Endothelial cell of hepatic sinusoid (primary cell): ENCODE measurements around the gene ATG4B.

Source experiments
- in situ Hi-C: cut with HindIII; loops from 2 replicates; pipeline ENCODE4 v1.10.0; 2017; ENCODE audit warnings: low sequenced_read_pairs

The ATG4B gene

DNA sequence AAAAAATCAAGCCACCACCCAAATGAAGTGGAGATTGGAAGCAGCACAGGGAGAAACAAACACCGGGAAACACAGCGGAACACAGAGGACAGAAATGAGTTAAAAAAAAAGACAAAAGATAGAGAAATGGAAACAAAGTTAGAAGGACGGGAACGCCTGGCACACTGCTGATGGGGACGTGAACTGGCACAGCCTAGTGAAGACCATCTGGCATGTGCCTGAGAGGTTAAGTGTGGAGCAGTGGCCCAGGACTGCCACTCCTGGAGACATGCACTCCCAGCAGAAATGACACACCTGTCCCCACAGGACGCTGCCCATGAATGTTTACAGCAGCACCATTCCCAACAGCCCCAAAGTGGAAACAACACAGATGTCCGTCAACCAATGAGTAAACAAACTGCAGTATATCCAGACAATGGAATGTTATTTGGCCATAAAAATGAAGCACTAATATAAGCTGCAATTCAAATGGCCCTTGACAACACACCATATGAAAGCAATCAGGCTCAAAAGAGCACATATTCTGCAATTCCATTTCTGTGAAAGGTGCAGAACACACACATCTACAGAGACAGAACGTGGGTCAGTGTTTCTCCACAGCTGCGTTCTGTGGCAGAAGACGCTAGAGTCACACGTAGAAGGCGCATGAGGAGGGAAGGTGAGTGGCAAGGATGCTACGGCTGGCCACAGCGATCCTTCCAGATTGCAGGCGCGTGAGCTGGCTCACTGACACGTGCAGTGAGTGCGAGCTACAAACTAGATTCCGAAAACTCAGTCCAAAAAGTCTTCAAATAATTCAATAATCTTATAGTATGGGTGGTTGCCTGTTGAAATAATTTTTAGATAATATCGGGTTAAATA lies 25.1 kb upstream of the ATG4B start:
- in situ Hi-C loops, result no loop called here

DNA sequence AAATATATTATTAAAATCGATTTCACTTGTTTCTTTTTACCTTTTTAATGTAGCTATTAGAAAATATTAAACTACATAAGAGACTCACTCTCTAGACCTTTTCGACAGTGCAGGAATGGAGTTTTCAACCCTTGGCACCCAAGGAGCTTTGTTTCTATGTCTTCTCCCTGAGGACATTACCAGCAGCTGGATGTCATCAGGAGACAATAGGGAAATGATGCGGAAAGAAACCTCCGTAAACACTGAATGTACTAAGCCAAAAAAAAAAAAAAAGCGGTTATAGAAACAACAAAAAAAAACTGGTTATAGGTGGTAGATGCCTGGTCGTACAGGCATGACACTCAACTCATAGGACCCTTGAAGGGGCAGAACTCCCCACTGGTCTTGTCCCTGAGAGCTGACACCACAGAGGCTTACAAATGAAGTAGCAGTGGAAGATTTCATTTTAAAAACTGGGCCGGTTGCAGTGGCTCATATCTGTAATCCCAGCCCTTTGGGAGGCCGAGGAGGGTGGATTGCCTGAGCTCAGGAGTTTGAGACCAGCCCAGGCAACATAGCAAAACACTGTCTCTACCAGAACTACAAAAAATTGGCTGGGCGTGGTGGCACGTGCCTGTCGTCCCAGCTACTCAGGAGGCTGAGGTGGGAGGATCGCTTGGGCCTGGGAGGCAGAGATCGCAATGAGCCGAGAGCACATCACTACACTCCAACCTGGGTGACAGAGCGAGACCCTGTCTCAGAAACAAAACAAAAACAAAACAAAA lies 24.3 kb upstream of the ATG4B start:
- in situ Hi-C loops, result no loop called here

DNA sequence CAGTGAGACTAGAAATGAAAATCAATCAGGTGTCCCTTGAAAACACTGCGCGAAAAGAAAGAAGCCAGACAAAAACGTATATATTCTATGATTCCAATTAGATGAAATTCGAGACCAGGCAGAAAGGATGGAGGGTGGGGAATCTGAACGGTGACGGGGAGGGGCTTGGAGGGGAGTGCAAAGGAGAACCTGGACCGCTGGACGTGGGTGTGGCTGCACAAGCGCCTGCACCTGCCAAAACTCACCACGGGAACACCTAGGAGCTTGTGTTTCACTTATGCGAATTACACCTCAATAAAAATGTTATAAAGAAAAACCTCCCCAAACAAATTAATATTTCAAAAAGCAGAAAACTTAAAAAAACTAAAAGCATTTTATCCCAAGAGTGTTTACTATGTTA lies 22.5 kb upstream of the ATG4B start:
- in situ Hi-C loops, result no loop called here

DNA sequence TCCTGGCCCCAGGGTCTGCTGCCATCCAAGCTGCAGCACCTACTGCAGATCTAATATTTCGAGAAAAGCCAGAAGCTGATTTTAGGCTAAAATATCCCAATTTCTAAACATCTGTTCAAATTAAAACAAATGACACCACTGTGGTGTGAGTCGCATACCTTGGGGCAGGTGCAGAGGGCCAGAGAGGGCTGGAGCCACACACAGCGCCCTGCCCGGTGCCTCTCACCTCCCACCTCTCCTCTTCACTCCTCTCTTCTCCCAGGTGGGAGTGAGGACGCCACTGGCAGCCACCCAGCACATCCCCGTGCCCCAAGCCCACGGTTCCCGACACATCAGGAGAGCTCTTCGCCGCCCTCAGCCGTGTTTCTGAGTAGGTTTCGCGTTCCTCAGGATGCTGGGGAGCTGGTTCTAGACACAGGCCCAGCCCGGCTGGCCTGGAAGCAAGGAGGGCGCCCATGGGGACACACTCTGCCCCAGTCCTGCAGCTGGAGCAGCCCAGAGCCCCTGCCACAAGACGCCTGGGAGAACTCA lies 21.9 kb upstream of the ATG4B start:
- in situ Hi-C loops, result no loop called here

DNA sequence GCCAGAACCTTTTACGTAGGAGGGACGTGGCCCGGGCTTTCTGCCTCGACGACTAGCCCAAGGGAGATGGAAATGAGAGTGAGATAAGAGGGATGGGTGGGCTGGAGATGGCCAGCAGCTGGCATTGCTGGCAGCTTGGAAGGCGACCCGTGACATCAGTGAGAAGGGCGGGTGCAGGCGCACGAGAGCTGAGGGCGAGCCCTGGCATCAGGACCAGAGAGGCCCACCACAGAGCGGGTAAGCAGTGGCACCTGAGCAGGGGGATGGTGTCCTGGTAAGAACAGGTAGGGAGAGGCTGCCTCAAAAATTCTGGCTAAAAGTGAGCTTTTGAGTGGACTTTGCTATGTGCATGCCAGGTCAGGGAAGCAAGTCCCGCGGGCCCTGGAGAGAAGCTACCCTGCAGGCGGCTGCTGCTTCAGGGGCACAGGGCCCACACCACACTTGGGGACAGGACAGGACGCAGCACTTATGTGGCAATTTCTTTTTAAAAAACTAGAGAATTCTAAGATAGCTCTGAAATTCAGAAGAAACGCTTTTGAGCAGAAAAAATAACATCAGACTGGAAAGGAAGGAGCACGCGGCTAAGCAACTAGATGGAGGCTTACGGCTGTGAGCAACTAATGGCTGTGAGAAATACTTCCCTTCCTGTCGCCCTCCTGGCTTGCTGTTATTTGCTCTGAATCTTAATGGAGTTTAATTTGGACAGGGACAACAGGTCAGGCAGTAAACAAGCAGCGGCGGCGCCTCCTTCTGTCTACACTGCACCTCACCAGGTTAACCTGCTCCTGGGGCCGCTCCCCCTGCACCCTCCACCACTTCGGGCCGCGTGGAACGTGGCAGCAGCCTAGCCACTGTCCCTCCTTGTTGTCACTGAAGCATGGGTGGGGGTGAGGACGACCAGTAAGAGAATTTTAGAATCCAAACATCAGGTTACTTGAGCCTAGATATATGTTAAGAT lies 21.0 kb upstream of the ATG4B start:
- in situ Hi-C loops, result no loop called here

DNA sequence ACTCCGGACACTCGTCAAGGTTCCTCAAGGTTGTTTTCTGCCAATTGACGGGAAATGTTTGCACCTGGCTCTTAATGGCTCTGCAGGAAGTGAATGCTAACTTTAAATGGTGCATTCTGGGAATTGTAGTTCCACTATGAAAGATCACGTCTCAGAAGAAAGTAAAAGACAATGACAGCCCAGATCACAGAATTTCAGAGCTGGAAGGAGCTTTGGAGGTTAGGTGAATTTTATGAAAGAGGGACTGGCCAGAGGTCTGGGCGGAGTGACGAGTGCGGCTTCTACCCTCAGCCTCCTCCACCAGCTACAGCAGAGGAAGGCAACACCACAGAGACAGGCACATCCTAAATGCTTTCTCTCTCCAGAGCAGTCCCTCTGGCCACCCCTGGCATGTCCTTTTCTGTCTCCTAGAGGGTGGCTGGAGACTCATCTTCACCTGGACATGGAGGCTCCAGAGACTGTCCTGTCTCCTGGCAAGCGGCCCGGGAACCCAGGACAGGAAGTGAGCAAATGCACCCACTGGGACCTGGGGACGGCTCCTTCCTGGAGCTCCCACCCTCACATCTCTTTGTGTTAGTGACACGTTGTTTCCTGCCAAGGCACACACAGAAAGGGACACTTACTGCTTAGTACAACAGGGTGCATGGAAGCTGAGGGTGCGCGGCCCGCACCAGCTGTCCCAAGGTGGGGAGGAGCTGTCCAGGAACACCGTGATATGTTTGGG lies 19.9 kb upstream of the ATG4B start:
- in situ Hi-C loops, result no loop called here

DNA sequence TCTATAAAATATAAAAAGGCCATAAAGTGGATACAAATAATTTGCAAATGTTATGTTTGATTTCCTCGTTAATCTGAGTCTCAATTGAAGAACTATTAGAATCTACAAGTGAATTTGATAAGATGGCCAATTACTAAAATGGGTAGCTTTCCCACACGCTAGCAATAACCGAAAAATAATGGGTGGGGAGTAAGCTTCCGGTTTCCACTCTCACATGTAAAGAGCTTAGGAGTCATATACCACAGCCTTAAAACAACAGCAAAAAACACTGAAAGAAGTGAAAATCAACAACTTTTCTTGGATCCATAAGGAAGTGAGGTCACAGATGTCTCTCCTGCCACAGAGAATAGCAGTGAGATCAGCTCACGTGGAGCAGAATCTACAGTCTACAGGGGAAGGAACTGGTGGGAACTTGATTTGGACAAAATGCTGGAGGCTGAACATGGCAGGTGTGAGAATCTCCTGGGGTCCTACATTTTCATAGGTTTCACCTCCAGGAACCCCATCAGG lies 19.1 kb upstream of the ATG4B start:
- in situ Hi-C loops, result no loop called here

DNA sequence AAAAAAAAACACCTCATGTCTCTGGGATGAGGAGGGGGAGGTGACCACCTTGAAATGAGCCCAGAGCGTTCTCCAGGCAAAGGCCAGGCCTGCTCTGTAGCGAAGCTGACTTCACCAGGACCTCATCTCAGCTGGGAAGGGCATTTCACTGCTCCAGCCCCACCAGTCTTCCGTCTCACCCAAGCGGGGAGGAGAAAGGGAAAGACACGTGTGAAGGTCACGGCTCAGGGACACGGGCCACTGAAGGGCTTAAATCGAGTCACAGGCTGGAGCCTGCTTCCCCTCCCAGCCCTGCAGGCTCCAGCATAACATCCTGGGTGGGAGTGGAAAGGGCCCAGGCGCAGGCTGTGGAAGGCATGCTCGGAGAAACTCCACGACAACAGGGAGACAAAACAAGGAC lies 18.7 kb upstream of the ATG4B start:
- in situ Hi-C loops, result no loop called here

DNA sequence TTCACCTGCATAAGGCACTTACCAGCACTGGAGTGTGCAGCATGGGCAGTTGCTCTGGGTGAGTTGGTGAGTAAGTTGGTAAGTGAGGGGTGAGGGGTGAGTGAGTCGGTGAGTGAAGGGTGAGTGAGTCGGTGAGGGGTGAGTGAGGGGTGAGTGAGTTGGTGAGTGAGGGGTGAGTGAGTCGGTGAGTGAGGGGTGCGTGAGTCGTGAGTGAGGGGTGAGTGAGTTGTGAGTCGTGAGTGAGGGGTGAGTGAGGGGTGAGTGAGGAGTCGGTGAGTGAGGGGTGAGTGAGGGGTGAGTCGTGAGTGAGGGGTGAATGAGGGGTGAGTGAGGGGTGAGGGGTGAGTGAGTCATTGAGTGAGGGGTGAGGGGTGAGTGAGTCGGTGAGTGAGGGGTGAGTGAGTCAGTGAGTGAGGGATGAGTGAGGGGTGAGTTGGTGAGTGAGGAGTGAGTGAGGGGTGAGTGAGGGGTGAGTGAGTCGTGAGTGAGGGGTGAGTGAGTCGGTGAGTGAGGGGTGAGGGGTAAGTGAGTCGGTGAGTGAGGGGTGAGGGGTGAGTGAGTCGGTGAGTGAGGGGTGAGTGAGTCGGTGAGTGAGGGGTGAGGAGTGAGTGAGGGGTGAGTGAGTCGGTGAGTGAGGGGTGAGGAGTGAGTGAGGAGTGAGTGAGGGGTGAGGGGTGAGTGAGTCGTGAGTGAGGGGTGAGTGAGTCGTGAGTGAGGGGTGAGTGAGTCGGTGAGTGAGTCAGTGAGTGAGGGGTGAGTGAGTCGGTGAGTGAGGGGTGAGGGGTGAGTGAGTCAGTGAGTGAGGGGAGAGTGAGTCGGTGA lies 17.7 kb upstream of the ATG4B start:
- in situ Hi-C loops, result no loop called here

DNA sequence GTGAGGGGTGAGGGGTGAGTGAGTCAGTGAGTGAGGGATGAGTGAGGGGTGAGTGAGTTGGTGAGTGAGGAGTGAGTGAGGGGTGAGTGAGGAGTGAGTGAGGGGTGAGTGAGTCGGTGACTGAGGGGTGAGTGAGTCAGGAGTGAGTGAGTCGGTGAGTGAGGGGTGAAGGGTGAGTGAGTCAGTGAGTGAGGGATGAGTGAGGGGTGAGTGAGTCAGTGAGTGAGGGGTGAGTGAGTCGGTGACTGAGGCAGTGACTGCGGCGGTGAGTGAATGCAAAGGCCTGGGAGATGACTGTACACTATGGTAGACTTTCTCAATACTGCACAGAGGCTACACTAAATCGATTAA lies 17.1 kb upstream of the ATG4B start:
- in situ Hi-C loops, result no loop called here

DNA sequence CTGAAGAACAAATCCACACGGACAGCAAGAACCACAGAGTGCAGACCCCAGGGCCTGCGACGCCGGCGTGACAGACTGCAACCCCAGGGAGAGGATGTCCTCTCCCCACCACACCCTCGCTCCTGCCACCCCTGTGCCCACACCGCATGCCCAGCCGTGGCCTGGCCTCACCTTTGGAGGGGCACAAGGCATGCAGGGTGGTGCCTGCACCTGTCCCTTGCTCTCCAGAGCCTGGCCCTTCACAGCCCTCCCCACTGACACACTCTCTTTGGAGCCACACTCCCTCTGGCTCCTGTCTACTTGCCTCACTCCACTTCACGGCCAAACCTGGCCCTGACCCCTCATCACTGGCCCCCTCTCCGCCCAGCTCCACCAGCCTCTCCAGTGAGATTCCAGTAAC lies 9.8 kb upstream of the ATG4B start:
- in situ Hi-C loops, result no loop called here

DNA sequence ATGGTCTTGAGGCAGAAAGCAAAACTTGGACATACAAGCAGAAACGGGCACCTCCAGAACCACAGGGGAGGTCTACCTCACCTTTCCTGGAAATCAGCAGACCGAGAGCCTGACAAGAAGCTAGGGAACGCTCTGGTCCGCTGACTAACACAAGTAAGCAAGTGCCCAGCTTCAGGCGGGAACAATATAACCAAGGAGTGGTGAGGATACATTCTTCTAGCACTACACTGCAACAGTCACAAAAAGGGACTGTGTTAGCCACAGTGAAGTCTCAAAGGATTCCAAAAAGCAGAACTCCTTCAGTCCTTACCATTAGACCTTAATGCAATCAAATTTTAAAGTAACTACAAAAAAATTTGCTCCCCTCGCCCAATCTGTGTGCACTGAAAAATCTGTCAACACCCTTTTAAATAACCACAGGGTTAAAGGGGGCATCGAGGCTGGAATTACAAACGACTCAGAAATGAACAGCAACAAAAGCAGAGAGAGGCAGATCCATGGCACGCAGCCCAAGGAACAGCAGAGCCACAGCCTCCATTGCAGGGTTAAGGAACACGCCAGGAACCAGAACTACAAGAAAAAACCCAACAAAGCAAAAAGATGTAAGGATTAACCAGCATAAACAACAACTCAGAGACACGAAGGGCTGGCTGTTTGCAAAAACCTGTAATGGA lies 7.6 kb upstream of the ATG4B start:
- in situ Hi-C loops, result no loop called here

DNA sequence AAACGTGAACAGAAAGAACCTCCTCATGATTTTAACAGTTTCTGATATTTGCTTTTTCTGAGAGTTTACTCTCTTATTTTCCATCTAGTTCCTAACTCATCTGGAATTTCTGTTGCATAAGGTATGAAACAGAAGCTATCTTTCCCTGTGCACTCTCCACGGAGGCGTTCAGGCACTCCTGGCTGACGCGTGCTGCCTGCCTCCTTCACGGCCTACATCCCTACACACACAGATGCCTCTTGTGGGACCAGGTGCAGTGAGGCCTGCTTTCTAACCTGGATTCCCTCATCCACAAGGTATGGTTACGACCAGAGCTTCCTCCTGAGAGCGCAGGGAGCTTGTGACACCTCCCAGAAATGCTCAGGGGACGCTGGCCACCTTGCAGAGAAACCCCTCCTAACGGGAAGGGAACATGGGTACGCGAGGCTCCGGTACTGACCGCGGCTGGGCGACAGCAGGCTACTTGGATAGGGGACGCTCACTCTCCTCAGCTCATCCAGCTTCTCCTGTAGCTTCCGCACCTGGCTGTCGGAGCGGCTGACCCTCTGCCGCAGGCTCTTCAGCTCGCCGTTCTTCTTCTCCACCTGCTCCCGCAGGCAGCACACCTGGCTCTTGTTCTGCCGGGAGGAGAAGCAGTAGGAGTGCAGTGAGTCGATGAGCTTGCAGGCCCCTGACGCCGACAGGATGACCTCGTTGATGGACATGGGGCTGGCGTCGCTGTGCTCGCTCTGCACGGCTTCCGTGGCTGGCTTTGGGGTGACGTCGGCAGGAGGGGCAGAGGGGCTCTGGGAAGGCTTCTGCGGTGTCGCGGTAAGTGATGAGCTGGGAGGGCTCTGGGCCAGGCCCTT lies 4.8 kb upstream of the ATG4B start:
- in situ Hi-C loops, result no loop called here

DNA sequence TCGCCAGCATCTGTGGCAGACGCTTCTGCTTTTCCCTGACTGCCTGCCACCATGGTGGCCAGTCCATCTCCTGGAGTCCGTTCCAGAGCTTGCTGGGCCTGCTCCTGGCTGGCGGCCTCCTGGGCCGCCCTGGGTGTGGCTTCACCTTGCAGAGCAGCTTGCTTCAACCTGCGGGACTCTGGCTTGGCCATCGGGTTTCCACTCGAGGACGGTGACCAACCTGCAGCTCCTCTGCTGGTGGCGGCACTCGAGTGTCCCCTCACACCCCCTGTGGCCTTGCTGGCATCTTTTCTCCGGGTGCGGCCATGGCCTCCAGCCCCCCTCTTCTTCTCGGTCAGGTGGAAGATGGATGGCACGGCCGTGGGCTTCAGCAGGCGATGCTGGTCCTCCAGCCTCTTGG lies 3.9 kb upstream of the ATG4B start:
- in situ Hi-C loops, result no loop called here

DNA sequence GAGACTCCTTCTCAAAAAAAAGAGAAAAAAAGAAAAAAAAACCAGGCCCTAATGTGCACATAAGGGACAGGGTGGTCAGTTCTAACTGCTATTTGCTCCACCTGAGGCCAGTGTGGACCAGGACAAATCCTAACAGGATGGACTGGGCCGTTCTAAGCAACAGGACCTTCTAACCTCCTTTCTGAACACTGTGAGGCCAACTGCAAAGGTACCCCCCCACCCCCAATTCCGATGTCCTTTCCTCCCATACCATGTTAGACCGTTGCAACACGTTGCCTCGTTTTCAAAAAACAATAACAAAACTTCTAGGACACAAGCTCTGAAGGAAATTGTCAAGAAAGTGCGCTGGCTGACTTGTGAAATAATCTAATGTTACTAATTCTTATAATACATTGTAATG lies 1.7 kb upstream of the ATG4B start:
- in situ Hi-C loops, result no loop called here

DNA sequence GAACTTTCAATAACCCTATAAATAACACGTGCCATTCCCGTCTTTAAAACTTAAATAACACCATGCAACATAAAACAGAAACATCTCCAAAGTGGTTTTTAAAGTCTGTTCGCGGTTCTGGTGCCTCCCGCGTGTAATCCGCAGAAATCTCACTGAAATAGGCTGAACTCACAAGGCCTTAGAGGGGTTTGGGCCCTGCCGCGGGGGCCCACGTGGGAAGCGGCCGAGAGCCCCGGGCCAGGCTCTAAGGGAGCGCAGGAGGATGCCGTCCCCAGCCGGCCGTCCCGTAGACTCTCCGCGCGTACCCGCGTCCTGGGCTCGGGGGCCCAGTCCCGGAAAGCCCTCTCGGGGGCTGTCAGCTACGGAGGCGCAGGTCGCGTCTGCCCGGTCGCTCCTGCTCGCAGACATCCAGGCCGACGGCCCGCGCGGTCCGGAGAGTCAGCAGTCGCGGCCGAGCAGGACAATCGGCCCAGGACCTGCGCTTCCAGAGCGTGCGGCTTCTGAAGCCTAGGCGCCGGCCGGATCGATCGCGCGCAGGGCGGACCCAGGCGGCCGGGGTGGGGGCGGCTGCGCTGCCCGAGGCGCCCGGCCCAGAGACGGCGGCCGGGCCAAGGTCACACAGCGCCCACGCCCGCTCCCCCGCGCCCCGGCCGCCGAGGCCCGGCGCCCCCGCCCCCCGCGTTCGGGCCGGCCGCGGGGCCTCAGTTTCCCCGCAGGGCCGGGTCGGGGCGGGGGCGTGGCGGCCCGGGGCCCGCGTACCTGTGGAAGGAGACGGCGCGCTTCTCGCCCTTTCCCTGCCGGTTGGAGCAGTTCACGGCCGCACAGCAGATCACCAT lies 1.1 kb upstream of the ATG4B start:
- in situ Hi-C loops, result no loop called here
